Hematopoietic multipotent progenitor cell treated with erythropoietin and hydrocortisone succinate and interleukin-3 and kit ligand, for 17 days (in vitro differentiated cells): ENCODE results near the gene RPH3AL.
"Not testable (repeated sequence)": the region's sequence is repeated elsewhere in the genome, so short reads cannot be mapped to it uniquely, and the experiment has no call there.

Experiments used
- DNase-seq: peaks from one replicate; pipeline ENCODE4 v3.0.0-alpha.2; 2015; ENCODE audit warnings: low spot score

RPH3AL gene

GRCh38 chr17:260944-261343 is 91.7 kb downstream of the RPH3AL start:
- no peak for DNase-seq

- DNase-seq, result no peak
Measured at GRCh38 chr17:260031-260791, 92.4 kb downstream of the RPH3AL start.

GRCh38 chr17:259341-259976 is 93.1 kb downstream of the RPH3AL start:
- DNase-seq, result no peak

- DNase-seq, result no peak
Measured at GRCh38 chr17:258906-259305, 93.7 kb downstream of the RPH3AL start.

- no peak for DNase-seq
Measured at GRCh38 chr17:258045-258734, 94.4 kb downstream of the RPH3AL start.

- DNase-seq, result no peak
Measured at GRCh38 chr17:253091-253846, 99.3 kb downstream of the RPH3AL start.

GRCh38 chr17:252456-252855 is 100.2 kb downstream of the RPH3AL start:
- DNase-seq, result no peak

GRCh38 chr17:251531-251930 is 101.1 kb downstream of the RPH3AL start:
- no peak for DNase-seq

GRCh38 chr17:250487-251300 is 101.9 kb downstream of the RPH3AL start:
- no peak for DNase-seq

- no peak for DNase-seq
Measured at GRCh38 chr17:249236-249993, 103.2 kb downstream of the RPH3AL start.

GRCh38 chr17:248337-249235 is 104.0 kb downstream of the RPH3AL start:
- DNase-seq, result no peak

- no peak for DNase-seq
Measured at GRCh38 chr17:247767-248166, 104.8 kb downstream of the RPH3AL start.

GRCh38 chr17:246851-247421 is 105.7 kb downstream of the RPH3AL start:
- DNase-seq, result no peak

- no peak for DNase-seq
Measured at GRCh38 chr17:246226-246625, 106.4 kb downstream of the RPH3AL start.

- no peak for DNase-seq
Measured at GRCh38 chr17:245611-246010, 107.0 kb downstream of the RPH3AL start.

GRCh38 chr17:245020-245419 is 107.6 kb downstream of the RPH3AL start:
- DNase-seq, result no peak

- not testable (repeated sequence) for DNase-seq
Measured at GRCh38 chr17:243924-244323, 108.7 kb downstream of the RPH3AL start.

GRCh38 chr17:238964-239259 is 113.7 kb downstream of the RPH3AL start:
- no peak for DNase-seq
